HepG2 (cell line): ENCODE measurements around the gene ATPAF1. TPM values are rescaled to one million over a fixed set of nuclear protein-coding genes. Genes with fewer than 3 reads are reported as not detected.

Source experiments
- ATAC-seq: fragments of 200-7000 bp; cut with Tn5 transposase; 3 replicates; pipeline ENCODE4 v1.9.1; 2020; ENCODE audit warnings: mild to moderate bottlenecking, moderate library complexity
- BruUV-seq: library from RNA; stranded (reverse); fragments of 400-500 nt; replicated peaks from 2 replicates; lab custom pipeline; 2021; lab: Mats Ljungman, UMichigan
- CTCF ChIA-PET: fragments of 300-600 bp; formaldehyde crosslinking; extraction: SDS; loops from one replicate; lab custom pipeline; 2021; ENCODE audit warnings: low total read pairs, inconsistent platforms, low intra/inter-chr PET ratio; lab: Yijun Ruan, JAX
- POLR2A ChIA-PET: fragments of 350-600 bp; sonication (Branson Sonifier 250); formaldehyde crosslinking; loops from one replicate; lab custom pipeline; 2020; ENCODE audit warnings: antibody characterized with exemption, inconsistent platforms; lab: Yijun Ruan, JAX
- DNase-seq: peaks from one replicate; pipeline ENCODE4 v3.0.0-alpha.2; 2015; ENCODE audit warnings: low spot score
- FAIRE-seq: peaks from 3 replicates; lab custom pipeline; 2011; peaks lifted over from hg19 to GRCh38; lab: Jason Lieb, UNC
- H2AFZ ChIP-seq: one replicate; pipeline ENCODE4 v1.6.1; 2011; ENCODE audit warnings: low read length, inconsistent platforms
- H3K27ac ChIP-seq: fragments of 300-600 bp; 3 replicates; pipeline ENCODE4 v1.8.0; 2011; ENCODE audit warnings: mixed run types, mild to moderate bottlenecking, mixed read lengths, low read length, inconsistent platforms; ENCODE audit not compliant: insufficient read depth; ENCODE audit errors: extremely low read length
- H3K27me3 ChIP-seq, 2 experiments: fragments of 200-600 bp in 1 of 2; 2 replicates in 1 of 2; 3 replicates in 1 of 2; pipeline versions ENCODE4 v1.6.0 to v1.8.0; 2011; ENCODE audit warnings: low read length in 2 of 2, mild to moderate bottlenecking in 2 of 2, moderate library complexity in 2 of 2, inconsistent platforms in 1 of 2; ENCODE audit not compliant: insufficient read depth in 2 of 2, control insufficient read depth in 1 of 2
- H3K36me3 ChIP-seq, 2 experiments: fragments of 200-600 bp in 1 of 2; replicated peaks in 1 of 2; 2 replicates in 1 of 2; 3 replicates in 1 of 2; pipeline versions ENCODE4 v1.5.1 to v1.8.0; 2011; ENCODE audit warnings: low read length in 2 of 2, inconsistent platforms in 1 of 2; ENCODE audit not compliant: insufficient read depth in 2 of 2, control insufficient read depth in 1 of 2
- H3K4me1 ChIP-seq: 2 replicates; pipeline ENCODE4 v1.5.1; 2012; ENCODE audit warnings: low read length, inconsistent platforms; ENCODE audit not compliant: insufficient read depth
- H3K4me2 ChIP-seq: 2 replicates; pipeline ENCODE4 v1.6.0; 2011; ENCODE audit warnings: low read depth, low read length, inconsistent platforms
- H3K4me3 ChIP-seq, 3 experiments: fragments of 200-600 bp in 1 of 3; sonication (generic), shearing (Covaris generic) in 1 of 3; replicated peaks in 1 of 3; 2 replicates each; pipeline ENCODE4 v1.5.1; 2011 to 2016; ENCODE audit warnings: low read length in 3 of 3, inconsistent platforms in 2 of 3, low read depth in 2 of 3, mild to moderate bottlenecking in 2 of 3, control low read depth in 1 of 3, mixed read lengths in 1 of 3; ENCODE audit not compliant: insufficient read depth in 1 of 3
- H3K79me2 ChIP-seq: one replicate; pipeline ENCODE4 v1.6.1; 2011; ENCODE audit warnings: low read length, inconsistent platforms; ENCODE audit not compliant: insufficient read depth
- H3K9ac ChIP-seq: 2 replicates; pipeline ENCODE4 v1.6.0; 2011; ENCODE audit warnings: mild to moderate bottlenecking, low read depth, low read length, inconsistent platforms; ENCODE audit not compliant: insufficient read depth
- H3K9me3 ChIP-seq: 2 replicates; pipeline ENCODE4 v1.5.1; 2012; ENCODE audit warnings: mild to moderate bottlenecking, low read length
- H4K20me1 ChIP-seq: 2 replicates; pipeline ENCODE4 v1.6.0; 2011; ENCODE audit warnings: inconsistent platforms, mild to moderate bottlenecking, low read length, moderate library complexity; ENCODE audit not compliant: insufficient read depth
- ARHGAP35 ChIP-seq: sonication (generic); formaldehyde crosslinking; IDR thresholded peaks from 2 replicates; pipeline ENCODE4 v1.9.0; 2022; ENCODE audit warnings: mild to moderate bottlenecking, inconsistent platforms, moderate library complexity, missing genetic modification reagents, borderline replicate concordance
- ATF2 ChIP-seq: sonication (generic); formaldehyde crosslinking; IDR thresholded peaks from 2 replicates; pipeline ENCODE4 v1.4.0; 2020; ENCODE audit warnings: missing genetic modification reagents
- GABPA ChIP-seq, 2 experiments: IDR thresholded peaks; 2 replicates each; pipeline ENCODE4 v1.6.1; 2011 to 2016; ENCODE audit warnings: low read depth in 2 of 2, low read length in 1 of 2, missing biosample characterization in 1 of 2, missing genetic modification characterization in 1 of 2
- HNRNPLL ChIP-seq: fragments of 200-400 bp; formaldehyde crosslinking; IDR thresholded peaks from 2 replicates; pipeline ENCODE4 v1.6.1; 2017; ENCODE audit warnings: mild to moderate bottlenecking, low read depth, low read length; ENCODE audit not compliant: poor library complexity, severe bottlenecking
- KLF6 ChIP-seq: IDR thresholded peaks from 2 replicates; pipeline ENCODE4 v1.8.0; 2016; ENCODE audit warnings: missing biosample characterization, missing genetic modification reagents
- MXI1 ChIP-seq: IDR thresholded peaks from 3 replicates; pipeline ENCODE4 v1.6.1; 2012; ENCODE audit warnings: low read depth, low read length, inconsistent platforms, borderline replicate concordance
- NFYB ChIP-seq: sonication (generic); formaldehyde crosslinking; IDR thresholded peaks from 2 replicates; pipeline ENCODE4 v1.4.0; 2020; ENCODE audit warnings: missing genetic modification reagents
- SMYD3 ChIP-seq: sonication (generic); formaldehyde crosslinking; IDR thresholded peaks from 2 replicates; pipeline ENCODE4 v1.8.1; 2023; ENCODE audit warnings: mild to moderate bottlenecking, missing genetic modification reagents
- TBX3 ChIP-seq: fragments of 450-650 bp; IDR thresholded peaks from 2 replicates; pipeline ENCODE4 v1.6.1; 2017; ENCODE audit warnings: antibody characterized with exemption, mild to moderate bottlenecking, inconsistent platforms, borderline replicate concordance
- TRAFD1 ChIP-seq: sonication (generic); formaldehyde crosslinking; IDR thresholded peaks from 2 replicates; pipeline ENCODE4 v1.5.1; 2020; ENCODE audit warnings: missing genetic modification reagents, mild to moderate bottlenecking, borderline replicate concordance
- ZNF335 ChIP-seq: sonication (generic); formaldehyde crosslinking; IDR thresholded peaks from 2 replicates; pipeline ENCODE4 v1.4.0; 2020; ENCODE audit warnings: missing genetic modification reagents
- ZNF546 ChIP-seq: sonication (generic); formaldehyde crosslinking; conservative IDR thresholded peaks from 2 replicates; pipeline ENCODE4 v1.8.1; 2023; ENCODE audit warnings: mild to moderate bottlenecking, missing genetic modification reagents
- ZNF674 ChIP-seq: sonication (generic); formaldehyde crosslinking; IDR thresholded peaks from 2 replicates; pipeline ENCODE4 v1.5.0; 2020; ENCODE audit warnings: low read depth, mild to moderate bottlenecking, missing genetic modification reagents
- ZZZ3 ChIP-seq: sonication (generic); formaldehyde crosslinking; IDR thresholded peaks from 2 replicates; pipeline ENCODE4 v1.4.0; 2020; ENCODE audit warnings: missing genetic modification reagents, mild to moderate bottlenecking, borderline replicate concordance
- WGBS: methylation state at CpG from one replicate; pipeline ENCODE4 v1.1.6; 2017; ENCODE audit warnings: low lambda C conversion rate; 5-methylcytosine and 5-hydroxymethylcytosine counted together
- in situ Hi-C: cut with HindIII; loops from 2 replicates; pipeline ENCODE4 v1.10.0; 2017; ENCODE audit warnings: low pct_unique_long_range_greater_than_20kb; ENCODE audit not compliant: extremely low pct_ligation_motif_present
- intact Hi-C: fragments of 100-400 bp; cut with micrococcal nuclease; formaldehyde crosslinking; loops from one replicate; pipeline ENCODE4 v1.10.0; 2022; ENCODE audit not compliant: unreplicated experiment
- polyA plus RNA-seq, 8 experiments: library from polyadenylated mRNA; depleted of rRNA in 3 of 8; stranded (reverse) in 7 of 8; unstranded in 1 of 8; fragments of >200 nt; fragmentation: Illumina TruSeq in 4 of 8; extraction: Trizol in 4 of 8; gene quantifications; 2 replicates each; pipeline versions ENCODE4 v1.2.1 to v1.2.3, GENCODE V29; 2011 to 2016; ENCODE audit warnings: low read depth in 4 of 8, missing spikeins in 1 of 8, mixed read lengths in 1 of 8; ENCODE audit not compliant: insufficient read depth in 1 of 8
- total RNA-seq, 5 experiments: library from RNA; depleted of rRNA; stranded (reverse); fragments of >200 nt; fragmentation: Illumina TruSeq; extraction: Trizol; gene quantifications; 2 replicates each; pipeline ENCODE4 v1.2.3, GENCODE V29; 2016; ENCODE audit warnings: low read depth in 1 of 5

ATPAF1 gene
- total and polyA plus RNA-seq, 2 of the 13 experiments (the other 11 are each of a cell fraction or from before 2014, with no cell fraction given) = 66.6 to 76.7 TPM

GRCh38 chr1:46692811-46693770, 24.9 kb upstream of the ATPAF1 start:
- Histone ChIP-seq H3K79me2 (no peaks in the 10 kb centered on the region), H2AFZ (no peak overlapping the region), H3K36me3 (peaks cover 11 to 63% of the 10 kb centered on the region in 2 experiments), H3K27ac (no peak overlapping the region), H3K4me1 (0 out of 2 replicates have a peak, but pooled peaks cover 11% of the 10 kb centered on the region), H3K4me3 (no peak overlapping the region), H3K9me3 (no peaks in the 10 kb centered on the region), H4K20me1 (no peaks in the 10 kb centered on the region), H3K9ac (no peak overlapping the region), H3K27me3 (no peaks in the 10 kb centered on the region), H3K4me2 (no peak overlapping the region)
- intact Hi-C loops = no loop called here
- DNase-seq (peak; percentile 13), FAIRE-seq (peak; percentile 12), ATAC-seq (peak; percentile 83)
- ChIA-PET POLR2A (no interaction called here), CTCF (no interaction called here)
- TSS peak; percentile 19 for BruUV-seq
- in situ Hi-C loops = no loop called here
- 33% methylated on average over 3 of the region's 3 CpGs for WGBS
- TF ChIP-seq NFYB (CRISPR knock-in tag) = no peak
- no peak for TF ChIP-seq MXI1
- no peak for TF ChIP-seq TRAFD1 (CRISPR knock-in tag)
- TF ChIP-seq HNRNPLL = no peak
- no peak for TF ChIP-seq GABPA (IDR thresholded peaks at IDR 0.05; ENCODE audit: low read depth, low read length)
- no peak for TF ChIP-seq GABPA (CRISPR knock-in tag; IDR thresholded peaks at IDR 0.05; ENCODE audit: low read depth)
- TF ChIP-seq ZNF546 (CRISPR knock-in tag) = no peak
- TF ChIP-seq SMYD3 (CRISPR knock-in tag) = no peak
- no peak for TF ChIP-seq ZNF674 (CRISPR knock-in tag)
- no peak for TF ChIP-seq ATF2 (CRISPR knock-in tag)
- TF ChIP-seq ARHGAP35 (CRISPR knock-in tag) = no peak
- TF ChIP-seq KLF6 = no peak
- no peak for TF ChIP-seq ZNF335 (CRISPR knock-in tag)
- TF ChIP-seq TBX3 = no peak
- no peak for TF ChIP-seq ZZZ3 (CRISPR knock-in tag)
